Endothelial cell of umbilical vein (primary cell): ENCODE data around the gene INTS4. TPM values are rescaled to one million over a fixed set of nuclear protein-coding genes. Genes with fewer than 3 reads are reported as not detected.

Source experiments
- BruUV-seq: library from RNA; stranded (reverse); fragments of 400-500 nt; replicated peaks from 2 replicates; lab custom pipeline; 2021; lab: Mats Ljungman, UMichigan
- CTCF ChIA-PET: fragments of 300-600, 350-600 bp; sonication (Branson Sonifier 250); formaldehyde crosslinking; loops from one replicate; lab custom pipeline; 2021; ENCODE audit warnings: antibody characterized with exemption, inconsistent platforms; lab: Charles Lee
- POLR2A ChIA-PET: fragments of 300-600, 350-600 bp; sonication (Branson Sonifier 250); formaldehyde crosslinking; loops from one replicate; lab custom pipeline; 2021; ENCODE audit warnings: antibody characterized with exemption, inconsistent platforms; lab: Charles Lee
- DNase-seq: peaks from one replicate; pipeline ENCODE4 v3.0.0-alpha.2; 2011; ENCODE audit warnings: low read depth, low spot score
- FAIRE-seq: peaks from 2 replicates; lab custom pipeline; 2011; peaks lifted over from hg19 to GRCh38; lab: Jason Lieb, UNC
- H2AFZ ChIP-seq: 2 replicates; pipeline ENCODE4 v1.6.0; 2012; ENCODE audit warnings: low read depth, low read length, control low read depth, inconsistent platforms
- H3K27ac ChIP-seq: 2 replicates; pipeline ENCODE4 v1.5.1; 2011; ENCODE audit warnings: low read depth, mild to moderate bottlenecking, control low read depth, low read length, moderate library complexity; ENCODE audit not compliant: insufficient read depth
- H3K27me3 ChIP-seq, 2 experiments: 2 replicates each; pipeline versions ENCODE4 v1.6.0 to v1.6.1; 2011; ENCODE audit warnings: low read length in 2 of 2, mixed read lengths in 1 of 2; ENCODE audit not compliant: control insufficient read depth in 2 of 2, insufficient read depth in 2 of 2
- H3K36me3 ChIP-seq, 2 experiments: 2 replicates in 1 of 2; 3 replicates in 1 of 2; pipeline ENCODE4 v1.5.1; 2011; ENCODE audit warnings: low read length in 2 of 2, mild to moderate bottlenecking in 1 of 2, moderate library complexity in 1 of 2; ENCODE audit not compliant: control insufficient read depth in 2 of 2, insufficient read depth in 2 of 2; ENCODE audit errors: extremely low read depth in 1 of 2
- H3K4me1 ChIP-seq: 3 replicates; pipeline ENCODE4 v1.5.1; 2011; ENCODE audit warnings: mild to moderate bottlenecking, low read length; ENCODE audit not compliant: control insufficient read depth, insufficient read depth; ENCODE audit errors: extremely low read depth
- H3K4me2 ChIP-seq: 2 replicates; pipeline ENCODE4 v1.6.1; 2011; ENCODE audit warnings: low read length, control low read depth, mixed read lengths; ENCODE audit not compliant: insufficient read depth
- H3K4me3 ChIP-seq, 3 experiments: fragments of 200-600 bp in 1 of 3; sonication (generic), shearing (Covaris generic) in 1 of 3; replicated peaks in 1 of 3; 2 replicates each; pipeline ENCODE4 v1.5.1; 2011 to 2016; ENCODE audit warnings: control low read depth in 3 of 3, low read length in 3 of 3, mild to moderate bottlenecking in 2 of 3, inconsistent platforms in 1 of 3, low read depth in 1 of 3, moderate library complexity in 1 of 3; ENCODE audit not compliant: insufficient read depth in 1 of 3
- H3K79me2 ChIP-seq: 2 replicates; pipeline ENCODE4 v1.6.0; 2012; ENCODE audit warnings: low read length, inconsistent platforms; ENCODE audit not compliant: control insufficient read depth, insufficient read depth
- H3K9ac ChIP-seq: replicated peaks from 2 replicates; pipeline ENCODE3; 2011; ENCODE audit warnings: low read length, control low read depth; ENCODE audit not compliant: insufficient read depth; ENCODE audit errors: extremely low read depth
- H3K9me1 ChIP-seq: replicated peaks from 3 replicates; pipeline ENCODE4 v1.6.0; 2011; ENCODE audit warnings: mild to moderate bottlenecking, low read length; ENCODE audit not compliant: control insufficient read depth, insufficient read depth; ENCODE audit errors: extremely low read depth
- H3K9me3 ChIP-seq: replicated peaks from 2 replicates; pipeline ENCODE4 v1.5.1; 2012; ENCODE audit warnings: low read length, inconsistent platforms; ENCODE audit not compliant: control insufficient read depth, insufficient read depth
- H4K20me1 ChIP-seq: replicated peaks from 2 replicates; pipeline ENCODE3; 2011; ENCODE audit warnings: mild to moderate bottlenecking, low read length; ENCODE audit not compliant: control insufficient read depth, insufficient read depth; ENCODE audit errors: extremely low read depth
- EZH2 ChIP-seq: IDR thresholded peaks from 2 replicates; pipeline ENCODE4 v1.6.1; 2012; ENCODE audit warnings: borderline replicate concordance, low read depth, mild to moderate bottlenecking, moderate library complexity, low read length, inconsistent platforms; ENCODE audit not compliant: severe bottlenecking
- FOS ChIP-seq: IDR thresholded peaks from 2 replicates; pipeline ENCODE4 v1.6.1; 2011; ENCODE audit warnings: mild to moderate bottlenecking, low read length, moderate library complexity, borderline replicate concordance; ENCODE audit not compliant: insufficient read depth
- GATA2 ChIP-seq: IDR thresholded peaks from 2 replicates; pipeline ENCODE4 v1.7.0; 2011; ENCODE audit warnings: low read depth, mild to moderate bottlenecking, moderate library complexity, mixed read lengths, low read length; ENCODE audit not compliant: insufficient read length, insufficient read depth
- JUN ChIP-seq: IDR thresholded peaks from 2 replicates; pipeline ENCODE4 v1.6.1; 2011; ENCODE audit warnings: borderline replicate concordance, low read depth; ENCODE audit not compliant: insufficient read length, insufficient read depth
- MYC ChIP-seq: IDR thresholded peaks from one replicate; pipeline ENCODE4 v1.6.1; 2011; ENCODE audit warnings: mild to moderate bottlenecking, low read depth, low read length
- POLR2A ChIP-seq: IDR thresholded peaks from 2 replicates; pipeline ENCODE4 v1.6.1; 2012; ENCODE audit warnings: low read depth, mild to moderate bottlenecking, control low read depth, low read length
- POLR2AphosphoS5 ChIP-seq: IDR thresholded peaks from 2 replicates; pipeline ENCODE4 v1.6.1; 2012; ENCODE audit warnings: low read depth, mild to moderate bottlenecking, control low read depth, low read length, moderate library complexity; ENCODE audit not compliant: insufficient read depth
- dilution Hi-C: fragments of 300-500 bp; cut with MboI; formaldehyde crosslinking; loops from one replicate; pipeline ENCODE4 v1.15.0; 2019; ENCODE audit warnings: low sequenced_read_pairs; ENCODE audit not compliant: extremely low pct_ligation_motif_present
- intact Hi-C: fragments of 100-400 bp; cut with micrococcal nuclease; formaldehyde crosslinking; loops from one replicate; pipeline ENCODE4 v1.10.0; 2022
- polyA plus RNA-seq, 4 experiments: library from polyadenylated mRNA; depleted of rRNA in 3 of 4; stranded (reverse) in 3 of 4; unstranded in 1 of 4; fragments of >200 nt; gene quantifications; 2 replicates each; pipeline versions ENCODE4 v1.2.1 to v1.2.3, GENCODE V29; 2011 to 2012; ENCODE audit warnings: missing spikeins in 1 of 4
- total RNA-seq: library from RNA; stranded (reverse); gene quantifications from 2 replicates; pipeline ENCODE4 v1.2.3, GENCODE V29; 2021
- TF ChIP-seq, protein P1 (sequence below), 2 donors: IDR thresholded peaks; 1 replicate in 1 of 2; 2 replicates in 1 of 2; pipeline ENCODE4 v1.5.1; 2011; ENCODE audit warnings: low read length in 2 of 2, mild to moderate bottlenecking in 2 of 2, moderate library complexity in 2 of 2, control low read depth in 1 of 2, inconsistent platforms in 1 of 2, low read depth in 1 of 2; ENCODE audit not compliant: insufficient read depth in 1 of 2; ENCODE audit errors: extremely low read depth in 1 of 2
- TF ChIP-seq, protein P2 (sequence below): IDR thresholded peaks from 2 replicates; pipeline ENCODE4 v1.6.1; 2011; ENCODE audit not compliant: insufficient read depth, insufficient read length

Gene INTS4
- total and polyA plus RNA-seq, 2 donors (not counting 3 experiments of a cell fraction or from before 2014, with no cell fraction given), result 29.2 to 37.8 TPM

DNA sequence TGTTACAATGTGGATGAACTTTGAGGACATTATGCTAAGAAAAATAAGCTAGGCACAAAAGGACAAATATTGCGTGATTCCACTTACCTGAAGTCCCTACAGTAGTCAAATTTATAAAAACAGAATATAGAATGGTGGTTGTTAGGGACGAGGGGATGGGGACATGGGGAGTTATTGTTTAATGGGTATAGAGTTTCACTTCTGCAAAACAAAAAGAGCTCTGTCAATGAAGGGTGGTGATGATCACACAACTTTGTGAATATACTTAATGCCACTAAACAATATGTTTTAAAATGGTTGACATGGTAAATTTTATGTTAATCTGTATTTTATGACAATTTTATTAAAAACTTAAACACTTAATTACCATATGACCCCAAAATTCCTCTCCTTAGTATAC lies 26.1 kb downstream of the INTS4 start:
- FAIRE-seq, result no peak
- no peak overlapping the region for H3K4me2 ChIP-seq
- DNase-seq, result no peak

More for the DNA sequence above, 26.1 kb downstream of the INTS4 start:
- dilution Hi-C loops (no loop called here), intact Hi-C loops (no loop called here)
- ChIA-PET CTCF (interaction anchor here (1.2 kb wide), 1 partner anchor 31 kb away, joined by 4 read pairs; no protein-coding TSS in a partner anchor), POLR2A (no interaction called here)
- Histone ChIP-seq H3K27me3 (no peaks in the 10 kb centered on the region), H3K4me1 (no peaks in the 10 kb centered on the region), H3K4me3 (no peak overlapping the region), H3K9me3 (no peaks in the 10 kb centered on the region), H3K9ac (no peak overlapping the region), H3K36me3 (peaks cover 0 to 3% of the 10 kb centered on the region in 2 experiments), H4K20me1 (no peaks in the 10 kb centered on the region), H2AFZ (no peak overlapping the region), H3K27ac (no peak overlapping the region), H3K79me2 (no peaks in the 10 kb centered on the region), H3K9me1 (no peaks in the 10 kb centered on the region)
- BruUV-seq, result no TSS peak
- TF ChIP-seq GATA2 (no peak), JUN (no peak), MYC (no peak), EZH2 (no peak), POLR2AphosphoS5 (no peak), FOS (no peak), POLR2A (no peak)
- TF ChIP-seq, protein P1, sequence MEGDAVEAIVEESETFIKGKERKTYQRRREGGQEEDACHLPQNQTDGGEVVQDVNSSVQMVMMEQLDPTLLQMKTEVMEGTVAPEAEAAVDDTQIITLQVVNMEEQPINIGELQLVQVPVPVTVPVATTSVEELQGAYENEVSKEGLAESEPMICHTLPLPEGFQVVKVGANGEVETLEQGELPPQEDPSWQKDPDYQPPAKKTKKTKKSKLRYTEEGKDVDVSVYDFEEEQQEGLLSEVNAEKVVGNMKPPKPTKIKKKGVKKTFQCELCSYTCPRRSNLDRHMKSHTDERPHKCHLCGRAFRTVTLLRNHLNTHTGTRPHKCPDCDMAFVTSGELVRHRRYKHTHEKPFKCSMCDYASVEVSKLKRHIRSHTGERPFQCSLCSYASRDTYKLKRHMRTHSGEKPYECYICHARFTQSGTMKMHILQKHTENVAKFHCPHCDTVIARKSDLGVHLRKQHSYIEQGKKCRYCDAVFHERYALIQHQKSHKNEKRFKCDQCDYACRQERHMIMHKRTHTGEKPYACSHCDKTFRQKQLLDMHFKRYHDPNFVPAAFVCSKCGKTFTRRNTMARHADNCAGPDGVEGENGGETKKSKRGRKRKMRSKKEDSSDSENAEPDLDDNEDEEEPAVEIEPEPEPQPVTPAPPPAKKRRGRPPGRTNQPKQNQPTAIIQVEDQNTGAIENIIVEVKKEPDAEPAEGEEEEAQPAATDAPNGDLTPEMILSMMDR (IDR thresholded peaks at IDR 0.05; ENCODE audit: extremely low read depth in 1 of 2, insufficient read depth in 1 of 2, low read depth in 1 of 2, low read length in 2 of 2), result no peak
- TF ChIP-seq, protein P2, sequence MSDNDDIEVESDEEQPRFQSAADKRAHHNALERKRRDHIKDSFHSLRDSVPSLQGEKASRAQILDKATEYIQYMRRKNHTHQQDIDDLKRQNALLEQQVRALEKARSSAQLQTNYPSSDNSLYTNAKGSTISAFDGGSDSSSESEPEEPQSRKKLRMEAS, result no peak
